Pons (tissue), 1 donor: ENCODE data around the gene PSAP.

Source experiments
- DNase-seq: peaks from one replicate; pipeline ENCODE4 v3.0.0-alpha.2; 2016; ENCODE audit warnings: low spot score

PSAP gene

DNA sequence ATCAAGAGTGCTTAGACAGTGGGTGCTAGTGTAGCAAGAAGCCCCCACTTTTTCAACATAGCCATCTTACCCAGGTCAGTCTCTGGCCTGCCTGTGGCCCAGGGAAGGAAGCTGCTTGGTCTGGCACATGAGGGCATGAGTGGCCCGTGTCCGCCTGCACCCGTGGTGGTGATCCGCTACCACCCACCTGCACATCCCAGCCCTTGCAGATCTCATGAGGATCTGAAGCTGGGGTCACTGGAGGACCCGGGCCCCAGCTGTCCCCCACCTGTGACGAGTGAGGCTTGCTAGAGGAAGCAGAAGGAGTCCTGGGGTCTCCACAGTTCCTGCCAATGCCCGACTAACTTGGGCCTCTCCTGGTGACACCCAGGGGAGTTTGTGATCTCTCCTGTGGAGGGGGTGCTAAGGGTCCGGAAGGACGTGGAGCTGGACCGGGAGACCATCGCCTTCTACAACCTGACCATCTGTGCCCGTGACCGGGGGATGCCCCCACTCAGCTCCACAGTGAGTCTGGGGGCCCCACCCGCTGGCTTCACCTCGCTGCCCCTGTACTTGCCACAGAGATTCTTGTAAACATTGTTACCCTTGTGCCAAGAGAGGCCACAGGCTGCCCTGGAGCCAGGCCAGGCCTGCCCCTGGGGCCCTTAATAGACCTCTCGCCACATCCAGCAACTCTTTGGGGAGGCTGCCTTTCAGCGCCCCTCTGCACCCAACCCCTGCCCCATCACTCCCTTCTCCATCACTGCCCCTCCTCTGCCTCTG lies 67.0 kb downstream of the PSAP start:
- DNase-seq, result no peak

DNA sequence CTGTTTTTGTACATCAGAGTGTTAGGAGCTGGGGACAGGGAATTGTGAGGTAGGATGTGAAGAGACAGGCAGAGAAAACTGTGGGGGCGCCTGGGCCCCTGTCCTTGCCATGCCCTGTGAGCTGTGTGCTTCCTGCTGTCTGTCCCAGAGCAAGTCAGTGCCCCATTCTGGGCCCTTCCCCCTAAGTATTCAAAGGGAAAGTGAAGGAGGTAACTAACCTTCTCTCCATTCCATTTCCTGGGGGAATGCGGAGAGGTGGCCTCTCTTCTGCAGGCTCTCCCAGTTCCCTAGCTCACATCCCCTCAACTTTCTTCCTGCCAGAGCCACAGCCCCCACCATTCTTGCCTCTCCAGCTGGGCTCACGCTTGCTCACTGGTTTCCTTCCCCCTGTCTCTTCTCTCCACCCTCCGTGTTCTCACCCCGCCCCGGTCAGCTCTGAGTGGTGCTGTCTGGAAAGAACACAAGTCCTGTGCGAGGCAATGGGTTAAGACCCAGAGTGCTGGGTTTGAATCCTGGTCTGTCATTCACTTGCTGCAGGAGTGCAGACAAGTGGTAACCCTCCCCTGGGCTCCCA lies 68.0 kb downstream of the PSAP start:
- DNase-seq, result no peak

GRCh38 chr10:71782221-71782916 lies 68.7 kb downstream of the PSAP start:
- no peak for DNase-seq

- no peak for DNase-seq
Measured at GRCh38 chr10:71780719-71781118, 70.3 kb downstream of the PSAP start.

GRCh38 chr10:71780156-71780555 lies 70.9 kb downstream of the PSAP start:
- DNase-seq, result no peak

GRCh38 chr10:71779641-71780040 lies 71.4 kb downstream of the PSAP start:
- DNase-seq, result no peak

DNA sequence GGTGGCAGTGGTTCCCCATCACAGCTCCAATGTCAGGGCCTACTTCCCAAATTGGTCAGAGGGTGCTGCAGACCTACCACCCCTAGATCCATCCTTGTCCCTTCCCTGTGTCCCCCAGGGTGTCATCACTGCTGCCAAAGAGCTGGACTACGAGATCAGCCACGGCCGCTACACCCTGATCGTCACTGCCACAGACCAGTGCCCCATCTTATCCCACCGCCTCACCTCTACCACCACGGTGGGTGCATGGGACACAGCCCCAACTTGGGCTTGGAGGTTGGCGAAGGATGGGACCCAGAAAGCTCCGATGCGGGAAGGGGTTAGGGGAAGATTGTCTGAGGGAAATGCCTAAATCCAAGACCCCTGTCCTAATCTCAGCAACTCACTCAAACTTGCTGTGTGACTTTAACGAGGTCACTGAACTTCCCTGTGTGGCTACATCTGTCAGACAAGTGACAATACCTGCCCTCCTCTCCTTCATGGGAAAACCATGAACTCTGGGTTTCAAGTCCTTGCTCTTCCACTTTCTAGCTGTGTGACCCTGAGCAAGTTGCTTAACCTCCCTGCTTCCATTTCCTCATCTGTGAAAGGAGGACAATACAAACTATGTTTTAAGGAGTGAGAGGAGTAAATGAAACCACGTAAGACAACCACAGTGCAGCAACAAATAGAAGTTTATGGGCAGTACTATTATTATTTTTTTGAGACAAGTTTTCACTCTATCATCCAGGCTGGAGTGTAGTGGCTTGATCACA lies 72.8 kb downstream of the PSAP start:
- no peak for DNase-seq

DNA sequence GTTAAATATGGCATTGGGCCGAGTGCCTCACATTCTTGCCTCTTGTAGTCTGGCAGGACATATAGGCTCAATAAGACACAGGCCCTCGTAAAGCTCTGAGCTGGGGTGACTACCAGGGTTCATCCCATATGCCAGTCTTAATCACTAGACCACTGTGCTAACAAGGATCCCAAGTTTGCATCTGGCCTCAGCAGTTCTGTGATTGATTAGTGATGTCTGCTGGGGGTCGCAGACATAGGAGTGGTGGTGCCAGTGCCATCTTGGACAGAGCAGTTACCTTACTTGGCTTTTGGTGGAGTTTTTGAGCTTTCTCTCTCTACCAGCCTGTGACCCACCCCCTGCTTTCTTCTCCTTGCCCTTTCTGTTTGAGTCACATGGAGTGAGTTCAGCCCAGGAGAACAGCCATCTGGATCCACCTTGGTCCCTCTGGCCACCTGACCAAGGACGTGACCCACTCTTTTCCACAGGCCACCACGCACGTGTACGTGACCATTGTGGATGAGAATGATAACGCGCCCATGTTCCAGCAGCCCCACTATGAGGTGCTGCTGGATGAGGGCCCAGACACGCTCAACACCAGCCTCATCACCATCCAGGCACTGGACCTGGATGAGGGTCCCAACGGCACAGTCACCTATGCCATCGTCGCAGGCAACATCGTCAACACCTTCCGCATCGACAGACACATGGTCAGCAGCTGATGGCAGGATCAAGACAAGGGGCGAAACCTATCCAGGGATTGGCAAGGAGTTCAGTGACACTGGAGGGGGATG lies 73.7 kb downstream of the PSAP start:
- no peak for DNase-seq

- peak; percentile 64 for DNase-seq
Measured at GRCh38 chr10:71776481-71776925, 74.5 kb downstream of the PSAP start.

GRCh38 chr10:71774916-71775702 lies 75.9 kb downstream of the PSAP start:
- DNase-seq, result peak; percentile 72

GRCh38 chr10:71773221-71773971 lies 77.7 kb downstream of the PSAP start, which contains the start of gene VSIR:
TSS of gene VSIR (minus strand) at chr10:71773520. CDS start at chr10:71773439, 81 bp downstream.
- peak; percentile 65 for DNase-seq

- no peak for DNase-seq
Measured at GRCh38 chr10:71772832-71773220, 78.2 kb downstream of the PSAP start.

DNA sequence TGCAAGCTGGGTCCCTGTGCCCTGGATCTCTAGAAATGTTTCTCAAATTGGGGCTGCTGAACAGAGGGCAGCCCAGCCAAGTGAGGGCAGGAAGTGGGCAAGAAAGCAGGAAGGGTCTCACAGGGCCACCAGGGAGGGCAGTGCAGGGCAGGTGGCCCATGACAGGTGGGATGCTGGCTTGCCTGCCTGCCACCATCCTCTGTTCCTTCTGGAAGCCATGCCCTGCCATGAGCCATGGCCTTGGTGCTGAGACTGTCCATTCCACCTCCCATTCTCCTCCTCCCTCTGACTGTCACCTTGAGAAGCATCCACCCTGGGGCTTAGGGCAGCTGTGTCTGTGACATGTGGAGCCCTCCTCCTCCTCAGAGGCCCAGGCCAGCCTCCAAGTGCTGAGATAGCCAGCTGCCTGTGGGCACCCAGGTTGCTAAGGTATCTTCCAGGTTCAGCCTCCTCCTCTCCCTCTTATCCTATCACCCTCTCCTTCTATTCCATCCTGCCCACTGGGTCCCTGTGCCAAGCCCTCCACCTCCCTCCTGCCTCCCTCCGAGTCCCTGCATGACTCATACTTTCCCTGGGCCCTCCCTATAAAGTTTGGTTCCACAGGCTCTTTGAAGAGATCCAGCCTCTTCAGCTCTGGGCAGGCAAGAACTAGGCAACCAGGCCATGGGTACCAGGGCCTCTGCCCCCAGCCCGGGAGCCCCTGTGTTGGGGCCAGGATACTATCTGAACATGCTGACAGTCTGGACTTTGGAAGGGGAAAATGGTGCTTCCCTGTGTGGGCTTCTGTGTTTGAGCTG lies 79.0 kb downstream of the PSAP start:
- no peak for DNase-seq

GRCh38 chr10:71771204-71771603 lies 79.8 kb downstream of the PSAP start:
- no peak for DNase-seq

- no peak for DNase-seq
Measured at GRCh38 chr10:71770789-71771188, 80.3 kb downstream of the PSAP start.

DNA sequence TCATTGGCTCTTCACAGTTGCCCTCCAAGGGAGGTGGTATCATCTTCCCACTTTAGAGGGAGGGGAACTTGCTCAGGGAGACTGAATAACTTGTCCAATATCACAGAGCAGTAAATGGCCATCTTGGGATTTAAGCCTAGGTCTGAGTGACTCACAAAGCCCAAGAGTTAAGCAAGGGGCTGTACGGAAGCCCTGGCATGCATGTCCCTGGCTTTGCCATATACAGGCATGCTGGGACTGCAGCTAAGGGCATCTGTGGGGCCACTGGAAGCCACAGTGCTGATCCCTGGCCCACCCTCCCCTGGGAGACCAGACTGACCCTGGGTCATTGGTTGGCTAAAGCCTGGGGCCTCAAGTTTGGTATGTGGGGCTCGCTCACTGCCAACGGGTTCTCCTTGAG lies 80.8 kb downstream of the PSAP start:
- no peak for DNase-seq

- no peak for DNase-seq
Measured at GRCh38 chr10:71769279-71769823, 81.7 kb downstream of the PSAP start.

DNA sequence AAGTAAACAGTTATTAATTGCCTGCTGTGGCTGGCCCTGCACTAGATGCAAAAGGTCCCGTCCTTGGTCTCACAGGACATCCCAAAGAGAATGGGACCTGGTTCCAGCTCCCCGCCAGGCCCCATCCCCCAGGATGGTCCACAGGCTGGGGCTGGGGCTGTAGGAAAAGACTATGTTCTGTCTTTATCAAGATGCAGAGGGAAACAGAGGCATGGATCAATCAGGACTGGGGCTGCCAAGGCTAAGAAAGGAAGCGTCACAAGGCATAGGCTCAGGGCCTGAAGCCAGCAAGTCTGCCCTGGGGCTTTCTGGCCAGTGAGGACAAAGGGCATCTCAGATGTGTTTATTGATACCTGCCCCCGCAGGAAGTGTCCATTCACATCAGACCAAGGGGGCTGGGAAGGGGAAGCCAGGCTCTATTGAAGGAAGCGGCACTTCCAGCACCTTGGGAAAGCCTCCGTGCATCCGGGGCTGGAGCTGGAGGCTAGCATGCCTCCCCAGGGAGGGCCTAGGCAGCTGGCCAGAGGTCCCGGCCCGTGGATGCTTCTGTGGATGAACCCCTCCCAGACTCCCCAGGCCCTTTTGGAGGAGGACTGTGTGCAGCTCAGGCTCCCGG lies 83.5 kb downstream of the PSAP start:
- no peak for DNase-seq
